Transverse colon (tissue), 3 donors: ENCODE data around the gene TRIM46.
"Not testable (repeated sequence)": the region's sequence is repeated elsewhere in the genome, so short reads cannot be mapped to it uniquely, and the experiment has no call there.

Experiments used
- EP300 ChIP-seq: sonication (generic); formaldehyde crosslinking; IDR thresholded peaks from one replicate; pipeline ENCODE4 v1.6.1; 2017; ENCODE audit warnings: antibody characterized with exemption, low read depth
- POLR2A ChIP-seq: fragments of 450-650 bp; IDR thresholded peaks from one replicate; pipeline ENCODE4 v1.6.1; 2016; ENCODE audit warnings: antibody characterized with exemption, mild to moderate bottlenecking, moderate library complexity
- TF ChIP-seq, protein P1 (sequence below), 5 experiments: fragments of 200-600 bp in 3 of 5; fragments of 450-650 bp in 2 of 5; sonication (generic) in 3 of 5; IDR thresholded peaks; 1 replicate in 2 of 5; 2 replicates in 3 of 5; pipeline ENCODE4 v1.5.1; 2016 to 2017; ENCODE audit warnings: antibody characterized with exemption in 5 of 5, inconsistent platforms in 3 of 5, mild to moderate bottlenecking in 2 of 5, moderate library complexity in 1 of 5

- TF ChIP-seq, protein P1, sequence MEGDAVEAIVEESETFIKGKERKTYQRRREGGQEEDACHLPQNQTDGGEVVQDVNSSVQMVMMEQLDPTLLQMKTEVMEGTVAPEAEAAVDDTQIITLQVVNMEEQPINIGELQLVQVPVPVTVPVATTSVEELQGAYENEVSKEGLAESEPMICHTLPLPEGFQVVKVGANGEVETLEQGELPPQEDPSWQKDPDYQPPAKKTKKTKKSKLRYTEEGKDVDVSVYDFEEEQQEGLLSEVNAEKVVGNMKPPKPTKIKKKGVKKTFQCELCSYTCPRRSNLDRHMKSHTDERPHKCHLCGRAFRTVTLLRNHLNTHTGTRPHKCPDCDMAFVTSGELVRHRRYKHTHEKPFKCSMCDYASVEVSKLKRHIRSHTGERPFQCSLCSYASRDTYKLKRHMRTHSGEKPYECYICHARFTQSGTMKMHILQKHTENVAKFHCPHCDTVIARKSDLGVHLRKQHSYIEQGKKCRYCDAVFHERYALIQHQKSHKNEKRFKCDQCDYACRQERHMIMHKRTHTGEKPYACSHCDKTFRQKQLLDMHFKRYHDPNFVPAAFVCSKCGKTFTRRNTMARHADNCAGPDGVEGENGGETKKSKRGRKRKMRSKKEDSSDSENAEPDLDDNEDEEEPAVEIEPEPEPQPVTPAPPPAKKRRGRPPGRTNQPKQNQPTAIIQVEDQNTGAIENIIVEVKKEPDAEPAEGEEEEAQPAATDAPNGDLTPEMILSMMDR (IDR thresholded peaks at IDR 0.05), result not testable (repeated sequence)
- not testable (repeated sequence) for TF ChIP-seq POLR2A, EP300
These were observed 17.5 kb upstream of the TRIM46 start for GRCh38 chr1:155155996-155156643.
